GM12892 (cell line): ENCODE results near the gene INTS3.
A peak's percentile ranks its signal among the peaks of the same experiment; 100 is the strongest.

Experiments
- POLR2A ChIP-seq: IDR thresholded peaks from 2 replicates; pipeline ENCODE4 v1.6.1; 2011; ENCODE audit warnings: low read depth, low read length, control low read depth
- POLR2AphosphoS5 ChIP-seq: IDR thresholded peaks from 2 replicates; pipeline ENCODE4 v1.6.1; 2011; ENCODE audit warnings: low read depth, low read length, control low read depth

- TF ChIP-seq POLR2A = peak; percentile 94
- TF ChIP-seq POLR2AphosphoS5 = peak; percentile 81
These were observed 55.7 kb downstream of the INTS3 start for GRCh38 chr1:153783233-153784190.
